K562 (cell line): ENCODE data around the gene RMND5B. TPM values are rescaled to one million over a fixed set of nuclear protein-coding genes. Genes with fewer than 3 reads are reported as not detected.

Experiments
- ARID3B ChIP-seq: fragments of 250-450 bp; sonication (Bioruptor Pico); IDR thresholded peaks from 2 replicates; pipeline ENCODE4 v1.4.0; 2020; ENCODE audit warnings: borderline replicate concordance
- CHD2 ChIP-seq: IDR thresholded peaks from 2 replicates; pipeline ENCODE4 v1.6.1; 2011; ENCODE audit warnings: low read depth, low read length
- EP400 ChIP-seq: fragments of 450-650 bp; IDR thresholded peaks from 2 replicates; pipeline ENCODE4 v1.6.1; 2017; ENCODE audit warnings: antibody characterized with exemption, mild to moderate bottlenecking, moderate library complexity
- FOSL1 ChIP-seq: fragments of 200-800 bp; sonication (Bioruptor generic); conservative IDR thresholded peaks from 2 replicates; pipeline ENCODE4 v1.6.1; 2016; ENCODE audit warnings: missing genetic modification characterization, missing compliant biosample characterization
- KDM1A ChIP-seq, 2 experiments: fragments of 450-650 bp; IDR thresholded peaks; 2 replicates each; pipeline ENCODE4 v1.6.1; 2016; ENCODE audit warnings: mild to moderate bottlenecking in 2 of 2
- MAFG ChIP-seq: fragments of 450-650 bp; conservative IDR thresholded peaks from 2 replicates; pipeline ENCODE4 v1.6.1; 2016; ENCODE audit warnings: missing genetic modification characterization, missing compliant biosample characterization
- MNT ChIP-seq, 2 experiments: fragments of 450-650 bp; conservative IDR thresholded peaks; 2 replicates each; pipeline ENCODE4 v1.6.1; 2017; ENCODE audit warnings: mild to moderate bottlenecking in 2 of 2, moderate library complexity in 2 of 2
- PML ChIP-seq: IDR thresholded peaks from 2 replicates; pipeline ENCODE4 v1.6.1; 2012; ENCODE audit warnings: low read length, inconsistent platforms
- POLR2G ChIP-seq: fragments of 200-400 bp; formaldehyde crosslinking; IDR thresholded peaks from 2 replicates; pipeline ENCODE4 v1.6.1; 2017; ENCODE audit warnings: low read depth, mild to moderate bottlenecking, antibody characterized with exemption, low read length, moderate library complexity
- SMARCC2 ChIP-seq: fragments of 450-650 bp; IDR thresholded peaks from 2 replicates; pipeline ENCODE4 v1.6.1; 2017; ENCODE audit warnings: antibody characterized with exemption, moderate library complexity, mild to moderate bottlenecking, low read depth
- STAT6 ChIP-seq: sonication (generic); formaldehyde crosslinking; IDR thresholded peaks from 2 replicates; pipeline ENCODE4 v1.8.1; 2023; ENCODE audit warnings: mild to moderate bottlenecking, missing genetic modification reagents
- ZNF354B ChIP-seq: fragments of 250-450 bp; sonication (Bioruptor Pico); IDR thresholded peaks from 2 replicates; pipeline ENCODE4 v1.4.0; 2020
- ZNF76 ChIP-seq: fragments of 250-450 bp; sonication (Bioruptor Pico); IDR thresholded peaks from 2 replicates; pipeline ENCODE4 v1.4.0; 2020; ENCODE audit warnings: mild to moderate bottlenecking, moderate library complexity, borderline replicate concordance
- polyA plus RNA-seq, 8 experiments: library from polyadenylated mRNA; depleted of rRNA in 4 of 8; stranded (reverse) in 5 of 8; unstranded in 3 of 8; fragments of >200 nt; fragmentation: Nextera tagmentation in 2 of 8; fragmentation: Illumina TruSeq in 1 of 8; extraction: Ambion mirVana in 2 of 8; extraction: Trizol in 1 of 8; gene quantifications; 2 replicates each; pipeline versions ENCODE4 v1.2.1 to v1.2.3, GENCODE V29; 2011 to 2014; ENCODE audit warnings: inconsistent platforms in 1 of 8, missing spikeins in 1 of 8
- total RNA-seq, 7 experiments: library from RNA; depleted of rRNA in 6 of 7; stranded (reverse); fragments of >200 nt in 6 of 7; fragmentation: Illumina TruSeq in 2 of 7; extraction: Trizol in 2 of 7; gene quantifications; 2 replicates each; pipeline versions ENCODE4 v1.2.1 to v1.2.3, GENCODE V29; 2011 to 2021; ENCODE audit warnings: low replicate concordance in 1 of 7
- TF ChIP-seq, protein P1 (sequence below), 2 experiments: fragments of 450-650 bp in 1 of 2; sonication (generic) in 1 of 2; formaldehyde crosslinking in 1 of 2; IDR thresholded peaks in 1 of 2; conservative IDR thresholded peaks in 1 of 2; 2 replicates each; pipeline versions ENCODE4 v1.6.1 to v1.8.1; 2016 to 2023; ENCODE audit warnings: mild to moderate bottlenecking in 2 of 2, moderate library complexity in 2 of 2, inconsistent platforms in 1 of 2, missing genetic modification reagents in 1 of 2

The RMND5B gene
- total and polyA plus RNA-seq, 9 of the 15 experiments (the other 6 are each of a cell fraction or from before 2014, with no cell fraction given): 2.6 to 57.0 (median 28.3) TPM

- TF ChIP-seq STAT6 (no peak), MAFG (tag) (0 out of 2 replicates have a peak, but pooled peaks have one; percentile 32), MNT (conservative IDR thresholded peaks at IDR 0.05) (no peak), ARID3B (no peak), EP400 (no peak), ZNF354B (CRISPR knock-in tag) (no peak), ZNF76 (CRISPR knock-in tag) (no peak), POLR2G (no peak), FOSL1 (tag) (peak; percentile 45; the same call in 1 of the 2 replicates), PML (no peak), CHD2 (no peak), KDM1A (IDR thresholded peaks at IDR 0.05) (no peak), SMARCC2 (no peak)
- TF ChIP-seq, protein P1, sequence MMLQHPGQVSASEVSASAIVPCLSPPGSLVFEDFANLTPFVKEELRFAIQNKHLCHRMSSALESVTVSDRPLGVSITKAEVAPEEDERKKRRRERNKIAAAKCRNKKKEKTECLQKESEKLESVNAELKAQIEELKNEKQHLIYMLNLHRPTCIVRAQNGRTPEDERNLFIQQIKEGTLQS (IDR thresholded peaks at IDR 0.05): peak; percentile 55
- TF ChIP-seq, protein P1 (CRISPR knock-in tag; conservative IDR thresholded peaks at IDR 0.05): no peak
- TF ChIP-seq, all 486 proteins: peak for 6
Observed at GRCh38 chr5:178186427-178186826, 55.6 kb downstream of the RMND5B start (continued).
